HepG2 (cell line): Measurements from ENCODE around the gene B9D2. TPM values are rescaled to one million over a fixed set of nuclear protein-coding genes. Genes with fewer than 3 reads are reported as not detected.
A peak's percentile ranks its signal among the peaks of the same experiment; 100 is the strongest.

Experiments
- ATAC-seq: fragments of 200-7000 bp; cut with Tn5 transposase; 3 replicates; pipeline ENCODE4 v1.9.1; 2020; ENCODE audit warnings: mild to moderate bottlenecking, moderate library complexity
- BruUV-seq: library from RNA; stranded (reverse); fragments of 400-500 nt; replicated peaks from 2 replicates; lab custom pipeline; 2021; lab: Mats Ljungman, UMichigan
- CTCF ChIA-PET: fragments of 300-600 bp; formaldehyde crosslinking; extraction: SDS; loops from one replicate; lab custom pipeline; 2021; ENCODE audit warnings: low total read pairs, inconsistent platforms, low intra/inter-chr PET ratio; lab: Yijun Ruan, JAX
- POLR2A ChIA-PET: fragments of 350-600 bp; sonication (Branson Sonifier 250); formaldehyde crosslinking; loops from one replicate; lab custom pipeline; 2020; ENCODE audit warnings: antibody characterized with exemption, inconsistent platforms; lab: Yijun Ruan, JAX
- DNase-seq: peaks from one replicate; pipeline ENCODE4 v3.0.0-alpha.2; 2015; ENCODE audit warnings: low spot score
- FAIRE-seq: peaks from 3 replicates; lab custom pipeline; 2011; peaks lifted over from hg19 to GRCh38; lab: Jason Lieb, UNC
- H2AFZ ChIP-seq: one replicate; pipeline ENCODE4 v1.6.1; 2011; ENCODE audit warnings: low read length, inconsistent platforms
- H3K27ac ChIP-seq: fragments of 300-600 bp; 3 replicates; pipeline ENCODE4 v1.8.0; 2011; ENCODE audit warnings: mixed run types, mild to moderate bottlenecking, mixed read lengths, low read length, inconsistent platforms; ENCODE audit not compliant: insufficient read depth; ENCODE audit errors: extremely low read length
- H3K27me3 ChIP-seq, 2 experiments: fragments of 200-600 bp in 1 of 2; 2 replicates in 1 of 2; 3 replicates in 1 of 2; pipeline versions ENCODE4 v1.6.0 to v1.8.0; 2011; ENCODE audit warnings: low read length in 2 of 2, mild to moderate bottlenecking in 2 of 2, moderate library complexity in 2 of 2, inconsistent platforms in 1 of 2; ENCODE audit not compliant: insufficient read depth in 2 of 2, control insufficient read depth in 1 of 2
- H3K36me3 ChIP-seq, 2 experiments: fragments of 200-600 bp in 1 of 2; replicated peaks in 1 of 2; 2 replicates in 1 of 2; 3 replicates in 1 of 2; pipeline versions ENCODE4 v1.5.1 to v1.8.0; 2011; ENCODE audit warnings: low read length in 2 of 2, inconsistent platforms in 1 of 2; ENCODE audit not compliant: insufficient read depth in 2 of 2, control insufficient read depth in 1 of 2
- H3K4me1 ChIP-seq: 2 replicates; pipeline ENCODE4 v1.5.1; 2012; ENCODE audit warnings: low read length, inconsistent platforms; ENCODE audit not compliant: insufficient read depth
- H3K4me2 ChIP-seq: 2 replicates; pipeline ENCODE4 v1.6.0; 2011; ENCODE audit warnings: low read depth, low read length, inconsistent platforms
- H3K4me3 ChIP-seq, 3 experiments: fragments of 200-600 bp in 1 of 3; sonication (generic), shearing (Covaris generic) in 1 of 3; replicated peaks in 1 of 3; 2 replicates each; pipeline ENCODE4 v1.5.1; 2011 to 2016; ENCODE audit warnings: low read length in 3 of 3, inconsistent platforms in 2 of 3, low read depth in 2 of 3, mild to moderate bottlenecking in 2 of 3, control low read depth in 1 of 3, mixed read lengths in 1 of 3; ENCODE audit not compliant: insufficient read depth in 1 of 3
- H3K79me2 ChIP-seq: one replicate; pipeline ENCODE4 v1.6.1; 2011; ENCODE audit warnings: low read length, inconsistent platforms; ENCODE audit not compliant: insufficient read depth
- H3K9ac ChIP-seq: 2 replicates; pipeline ENCODE4 v1.6.0; 2011; ENCODE audit warnings: mild to moderate bottlenecking, low read depth, low read length, inconsistent platforms; ENCODE audit not compliant: insufficient read depth
- H3K9me3 ChIP-seq: 2 replicates; pipeline ENCODE4 v1.5.1; 2012; ENCODE audit warnings: mild to moderate bottlenecking, low read length
- H4K20me1 ChIP-seq: 2 replicates; pipeline ENCODE4 v1.6.0; 2011; ENCODE audit warnings: inconsistent platforms, mild to moderate bottlenecking, low read length, moderate library complexity; ENCODE audit not compliant: insufficient read depth
- AGO2 ChIP-seq: fragments of 200-400 bp; formaldehyde crosslinking; optimal IDR thresholded peaks from 2 replicates; pipeline ENCODE3; 2017; ENCODE audit warnings: mild to moderate bottlenecking, low read depth, low read length, moderate library complexity
- ASH2L ChIP-seq: fragments of 300-600, 200-600 bp; sonication (generic); IDR thresholded peaks from 2 replicates; pipeline ENCODE4 v1.7.0; 2017; ENCODE audit warnings: low read depth, mild to moderate bottlenecking, moderate library complexity, mixed read lengths, low read length; ENCODE audit not compliant: insufficient read length
- CENPX ChIP-seq: sonication (generic); formaldehyde crosslinking; IDR thresholded peaks from 2 replicates; pipeline ENCODE4 v1.9.0; 2021; ENCODE audit warnings: mild to moderate bottlenecking, missing genetic modification reagents, moderate library complexity
- GZF1 ChIP-seq: sonication (generic); formaldehyde crosslinking; IDR thresholded peaks from 2 replicates; pipeline ENCODE4 v1.5.1; 2020; ENCODE audit warnings: mild to moderate bottlenecking, missing genetic modification reagents
- REXO4 ChIP-seq: sonication (generic); formaldehyde crosslinking; IDR thresholded peaks from 2 replicates; pipeline ENCODE4 v1.8.0; 2022; ENCODE audit warnings: missing genetic modification reagents, mild to moderate bottlenecking, borderline replicate concordance
- ZNF350 ChIP-seq: sonication (generic); formaldehyde crosslinking; IDR thresholded peaks from 2 replicates; pipeline ENCODE4 v1.4.0; 2020; ENCODE audit warnings: mild to moderate bottlenecking, low read depth, missing genetic modification reagents, borderline replicate concordance
- ZNF678 ChIP-seq: sonication (generic); formaldehyde crosslinking; IDR thresholded peaks from 2 replicates; pipeline ENCODE4 v1.4.0; 2020; ENCODE audit warnings: mild to moderate bottlenecking, missing genetic modification reagents
- WGBS: methylation state at CpG from one replicate; pipeline ENCODE4 v1.1.6; 2017; ENCODE audit warnings: low lambda C conversion rate; 5-methylcytosine and 5-hydroxymethylcytosine counted together
- in situ Hi-C: cut with HindIII; loops from 2 replicates; pipeline ENCODE4 v1.10.0; 2017; ENCODE audit warnings: low pct_unique_long_range_greater_than_20kb; ENCODE audit not compliant: extremely low pct_ligation_motif_present
- intact Hi-C: fragments of 100-400 bp; cut with micrococcal nuclease; formaldehyde crosslinking; loops from one replicate; pipeline ENCODE4 v1.10.0; 2022; ENCODE audit not compliant: unreplicated experiment
- polyA plus RNA-seq, 8 experiments: library from polyadenylated mRNA; depleted of rRNA in 3 of 8; stranded (reverse) in 7 of 8; unstranded in 1 of 8; fragments of >200 nt; fragmentation: Illumina TruSeq in 4 of 8; extraction: Trizol in 4 of 8; gene quantifications; 2 replicates each; pipeline versions ENCODE4 v1.2.1 to v1.2.3, GENCODE V29; 2011 to 2016; ENCODE audit warnings: low read depth in 4 of 8, missing spikeins in 1 of 8, mixed read lengths in 1 of 8; ENCODE audit not compliant: insufficient read depth in 1 of 8
- total RNA-seq, 5 experiments: library from RNA; depleted of rRNA; stranded (reverse); fragments of >200 nt; fragmentation: Illumina TruSeq; extraction: Trizol; gene quantifications; 2 replicates each; pipeline ENCODE4 v1.2.3, GENCODE V29; 2016; ENCODE audit warnings: low read depth in 1 of 5
- TF ChIP-seq, protein P1 (sequence below): sonication (generic); formaldehyde crosslinking; IDR thresholded peaks from 2 replicates; pipeline ENCODE4 v1.4.0; 2020; ENCODE audit warnings: missing genetic modification reagents, low read depth, mild to moderate bottlenecking, borderline replicate concordance
- TF ChIP-seq, protein P2 (sequence below): sonication (generic); formaldehyde crosslinking; conservative IDR thresholded peaks from 2 replicates; pipeline ENCODE4 v1.8.0; 2022; ENCODE audit warnings: missing genetic modification reagents
- TF ChIP-seq, protein P3 (sequence below): sonication (generic); formaldehyde crosslinking; IDR thresholded peaks from 2 replicates; pipeline ENCODE4 v1.4.0; 2020; ENCODE audit warnings: missing genetic modification reagents, borderline replicate concordance
- TF ChIP-seq, protein P4 (sequence below): sonication (generic); formaldehyde crosslinking; IDR thresholded peaks from 2 replicates; pipeline ENCODE4 v1.4.0; 2020; ENCODE audit warnings: mild to moderate bottlenecking, missing genetic modification reagents

Gene B9D2
- total and polyA plus RNA-seq, 2 of the 13 experiments (the other 11 are each of a cell fraction or from before 2014, with no cell fraction given) = 3.1 to 4.4 TPM

DNA sequence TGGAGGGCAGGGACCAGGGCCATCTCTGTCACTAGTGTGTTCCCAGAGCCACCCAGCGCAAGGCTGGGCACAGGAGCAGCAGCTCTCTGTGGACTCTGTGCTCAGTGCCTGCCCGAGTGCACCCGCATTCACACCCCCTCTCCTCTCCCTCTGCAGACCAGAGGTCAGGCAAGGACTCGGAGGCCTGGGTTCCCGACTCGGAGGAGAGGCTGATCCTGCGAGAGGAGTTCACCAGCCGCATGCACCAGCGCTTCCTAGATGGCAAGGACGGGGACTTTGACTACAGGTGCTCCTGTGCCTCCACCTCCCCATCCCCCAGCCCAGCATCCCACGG is 43.8 kb downstream of the B9D2 start (continued):
- TF ChIP-seq REXO4 (CRISPR knock-in tag) (no peak), GZF1 (CRISPR knock-in tag) (no peak), CENPX (CRISPR knock-in tag) (no peak)
- TF ChIP-seq, protein P1, sequence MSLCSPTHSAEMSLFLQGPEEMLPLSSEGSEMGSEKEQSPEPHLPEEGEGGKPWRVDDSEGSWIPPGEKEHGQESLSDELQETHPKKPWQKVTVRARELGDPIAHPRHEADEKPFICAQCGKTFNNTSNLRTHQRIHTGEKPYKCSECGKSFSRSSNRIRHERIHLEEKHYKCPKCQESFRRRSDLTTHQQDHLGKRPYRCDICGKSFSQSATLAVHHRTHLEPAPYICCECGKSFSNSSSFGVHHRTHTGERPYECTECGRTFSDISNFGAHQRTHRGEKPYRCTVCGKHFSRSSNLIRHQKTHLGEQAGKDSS = no peak

DNA sequence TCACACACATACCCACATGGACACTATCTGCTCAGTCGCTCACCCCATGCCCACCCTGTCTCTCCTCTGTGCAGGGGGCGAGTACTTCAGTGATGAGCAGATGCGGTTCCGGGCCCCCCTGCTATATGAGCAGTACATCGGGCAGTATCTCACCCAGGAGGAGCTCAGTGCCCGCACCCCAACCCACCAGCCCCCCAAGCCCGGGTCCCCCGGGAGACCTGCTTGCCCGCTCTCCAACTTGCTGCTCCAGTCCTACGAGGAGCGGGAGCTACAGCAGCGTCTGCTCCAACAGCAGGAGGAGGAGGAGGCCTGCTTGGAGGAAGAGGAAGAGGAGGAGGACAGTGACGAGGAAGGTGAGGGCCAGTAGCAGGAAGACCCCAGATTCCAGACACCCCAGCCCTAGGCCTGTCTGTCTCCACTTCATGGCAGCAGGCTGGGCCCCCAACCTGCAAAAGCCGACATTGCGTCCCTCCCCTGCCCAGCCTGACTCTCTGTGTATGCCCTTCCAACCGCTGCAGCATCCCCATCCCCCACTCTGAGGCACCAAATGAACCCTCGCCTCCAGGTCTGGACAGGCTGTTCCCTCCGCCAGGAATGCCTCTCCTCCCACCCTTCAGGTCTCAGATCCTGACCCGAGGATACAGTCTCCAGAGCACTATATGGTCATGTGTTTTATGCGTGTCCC is 44.3 kb downstream of the B9D2 start:
- Histone ChIP-seq H3K4me3 (no peak overlapping the region), H2AFZ (no peak overlapping the region), H4K20me1 (no peaks in the 10 kb centered on the region), H3K9ac (no peak overlapping the region), H3K36me3 (peaks cover 13 to 37% of the 10 kb centered on the region in 2 experiments; a peak in 4 of 5 replicates), H3K27ac (peak overlapping the region; percentile 11), H3K79me2 (no peaks in the 10 kb centered on the region), H3K9me3 (no peaks in the 10 kb centered on the region), H3K27me3 (no peaks in the 10 kb centered on the region), H3K4me1 (peaks cover 50% of the 10 kb centered on the region), H3K4me2 (no peak overlapping the region)
- no peak for ATAC-seq
- intact Hi-C loops = no loop called here
- 96% methylated on average over 11 of the region's 20 CpGs for WGBS
- ChIA-PET CTCF (no interaction called here), POLR2A (interaction anchor here (1.5 to 6.2 kb wide), 2 partner anchors 33 to 44 kb away, joined by 5 to 73 read pairs; partner anchors contain the start of genes B9D2 and TGFB1)
- TF ChIP-seq, protein P2, sequence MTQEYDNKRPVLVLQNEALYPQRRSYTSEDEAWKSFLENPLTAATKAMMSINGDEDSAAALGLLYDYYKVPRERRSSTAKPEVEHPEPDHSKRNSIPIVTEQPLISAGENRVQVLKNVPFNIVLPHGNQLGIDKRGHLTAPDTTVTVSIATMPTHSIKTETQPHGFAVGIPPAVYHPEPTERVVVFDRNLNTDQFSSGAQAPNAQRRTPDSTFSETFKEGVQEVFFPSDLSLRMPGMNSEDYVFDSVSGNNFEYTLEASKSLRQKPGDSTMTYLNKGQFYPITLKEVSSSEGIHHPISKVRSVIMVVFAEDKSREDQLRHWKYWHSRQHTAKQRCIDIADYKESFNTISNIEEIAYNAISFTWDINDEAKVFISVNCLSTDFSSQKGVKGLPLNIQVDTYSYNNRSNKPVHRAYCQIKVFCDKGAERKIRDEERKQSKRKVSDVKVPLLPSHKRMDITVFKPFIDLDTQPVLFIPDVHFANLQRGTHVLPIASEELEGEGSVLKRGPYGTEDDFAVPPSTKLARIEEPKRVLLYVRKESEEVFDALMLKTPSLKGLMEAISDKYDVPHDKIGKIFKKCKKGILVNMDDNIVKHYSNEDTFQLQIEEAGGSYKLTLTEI (CRISPR knock-in tag) = no peak
- TF ChIP-seq AGO2 (peak; percentile 70), ZNF350 (CRISPR knock-in tag) (peak; percentile 23; the same call in 1 of the 2 replicates), ASH2L (no peak), ZNF678 (CRISPR knock-in tag) (no peak)
- TF ChIP-seq, protein P3, sequence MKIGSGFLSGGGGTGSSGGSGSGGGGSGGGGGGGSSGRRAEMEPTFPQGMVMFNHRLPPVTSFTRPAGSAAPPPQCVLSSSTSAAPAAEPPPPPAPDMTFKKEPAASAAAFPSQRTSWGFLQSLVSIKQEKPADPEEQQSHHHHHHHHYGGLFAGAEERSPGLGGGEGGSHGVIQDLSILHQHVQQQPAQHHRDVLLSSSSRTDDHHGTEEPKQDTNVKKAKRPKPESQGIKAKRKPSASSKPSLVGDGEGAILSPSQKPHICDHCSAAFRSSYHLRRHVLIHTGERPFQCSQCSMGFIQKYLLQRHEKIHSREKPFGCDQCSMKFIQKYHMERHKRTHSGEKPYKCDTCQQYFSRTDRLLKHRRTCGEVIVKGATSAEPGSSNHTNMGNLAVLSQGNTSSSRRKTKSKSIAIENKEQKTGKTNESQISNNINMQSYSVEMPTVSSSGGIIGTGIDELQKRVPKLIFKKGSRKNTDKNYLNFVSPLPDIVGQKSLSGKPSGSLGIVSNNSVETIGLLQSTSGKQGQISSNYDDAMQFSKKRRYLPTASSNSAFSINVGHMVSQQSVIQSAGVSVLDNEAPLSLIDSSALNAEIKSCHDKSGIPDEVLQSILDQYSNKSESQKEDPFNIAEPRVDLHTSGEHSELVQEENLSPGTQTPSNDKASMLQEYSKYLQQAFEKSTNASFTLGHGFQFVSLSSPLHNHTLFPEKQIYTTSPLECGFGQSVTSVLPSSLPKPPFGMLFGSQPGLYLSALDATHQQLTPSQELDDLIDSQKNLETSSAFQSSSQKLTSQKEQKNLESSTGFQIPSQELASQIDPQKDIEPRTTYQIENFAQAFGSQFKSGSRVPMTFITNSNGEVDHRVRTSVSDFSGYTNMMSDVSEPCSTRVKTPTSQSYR = peak; percentile 12; the same call in 1 of the 2 replicates
- TF ChIP-seq, protein P4, sequence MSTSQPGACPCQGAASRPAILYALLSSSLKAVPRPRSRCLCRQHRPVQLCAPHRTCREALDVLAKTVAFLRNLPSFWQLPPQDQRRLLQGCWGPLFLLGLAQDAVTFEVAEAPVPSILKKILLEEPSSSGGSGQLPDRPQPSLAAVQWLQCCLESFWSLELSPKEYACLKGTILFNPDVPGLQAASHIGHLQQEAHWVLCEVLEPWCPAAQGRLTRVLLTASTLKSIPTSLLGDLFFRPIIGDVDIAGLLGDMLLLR (CRISPR knock-in tag) = no peak
- BruUV-seq = no TSS peak
- no peak for DNase-seq
- no peak for FAIRE-seq
- in situ Hi-C loops = no loop called here
